ENCODE measurements around the gene WNT7A.
"Not testable (repeated sequence)": the region's sequence is repeated elsewhere in the genome, so short reads cannot be mapped to it uniquely, and the experiment has no call there.

The WNT7A gene

GRCh38 chr3:13879946-13880810 is at the start of gene WNT7A:
Gene WNT7A, minus strand, starts transcription at chr3:13880071. Its CDS starts 255 bp downstream, at chr3:13879816.
- DNase-seq (ENCODE audit: low read depth, low spot score) = no peak

GRCh38 chr3:13928741-13929140 is 48.9 kb upstream of the WNT7A start:
- DNase-seq (ENCODE audit: low read depth, low spot score) = not testable (repeated sequence)

GRCh38 chr3:13927295-13927694 is 47.4 kb upstream of the WNT7A start:
- DNase-seq (ENCODE audit: low read depth, low spot score) = no peak

DNA sequence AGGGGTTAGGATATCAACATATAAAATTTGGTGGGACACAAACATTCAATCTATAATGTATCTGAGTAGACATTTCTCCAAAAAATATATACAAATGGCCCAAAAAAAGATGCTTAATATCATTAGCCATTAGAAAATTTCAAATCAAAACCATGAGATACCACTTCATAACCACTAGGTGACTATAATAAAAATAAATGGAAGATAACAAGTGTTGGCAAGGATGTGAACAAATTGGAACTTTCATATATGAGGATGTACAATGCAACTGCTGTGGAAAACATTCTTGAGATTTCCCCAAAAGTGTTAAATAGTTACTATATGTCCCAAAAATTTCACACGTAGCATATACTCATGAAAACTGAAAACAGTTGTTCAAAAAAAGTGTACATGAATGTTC is 36.5 kb upstream of the WNT7A start:
- DNase-seq (ENCODE audit: low read depth, low spot score) = no peak

DNA sequence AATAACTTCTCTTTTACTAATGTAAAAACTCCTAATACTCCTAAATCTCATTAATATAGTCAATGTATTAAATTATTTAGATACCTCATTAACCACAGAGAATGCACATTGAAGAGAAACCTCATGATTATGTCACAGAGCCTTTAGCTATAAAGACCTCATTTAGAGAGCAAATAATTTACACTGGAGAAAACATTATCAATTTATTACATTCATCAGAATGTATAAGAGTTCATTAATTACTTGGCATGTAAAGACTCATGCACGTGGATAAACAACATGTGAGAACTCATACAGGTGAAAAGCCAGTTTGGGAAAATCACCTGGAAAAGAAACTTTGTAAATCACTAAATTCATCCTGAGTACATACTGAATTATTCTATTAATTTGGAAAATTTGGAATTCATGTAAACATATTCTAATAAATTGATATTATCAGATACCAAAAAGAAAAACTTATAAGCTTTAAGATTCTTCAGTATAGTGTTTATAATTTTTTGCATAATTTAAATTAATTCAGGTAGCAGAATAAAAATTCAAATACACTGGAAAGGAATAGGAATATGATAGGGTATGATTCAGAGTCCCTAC is 22.9 kb upstream of the WNT7A start:
- no peak for DNase-seq (ENCODE audit: low read depth, low spot score)

DNA sequence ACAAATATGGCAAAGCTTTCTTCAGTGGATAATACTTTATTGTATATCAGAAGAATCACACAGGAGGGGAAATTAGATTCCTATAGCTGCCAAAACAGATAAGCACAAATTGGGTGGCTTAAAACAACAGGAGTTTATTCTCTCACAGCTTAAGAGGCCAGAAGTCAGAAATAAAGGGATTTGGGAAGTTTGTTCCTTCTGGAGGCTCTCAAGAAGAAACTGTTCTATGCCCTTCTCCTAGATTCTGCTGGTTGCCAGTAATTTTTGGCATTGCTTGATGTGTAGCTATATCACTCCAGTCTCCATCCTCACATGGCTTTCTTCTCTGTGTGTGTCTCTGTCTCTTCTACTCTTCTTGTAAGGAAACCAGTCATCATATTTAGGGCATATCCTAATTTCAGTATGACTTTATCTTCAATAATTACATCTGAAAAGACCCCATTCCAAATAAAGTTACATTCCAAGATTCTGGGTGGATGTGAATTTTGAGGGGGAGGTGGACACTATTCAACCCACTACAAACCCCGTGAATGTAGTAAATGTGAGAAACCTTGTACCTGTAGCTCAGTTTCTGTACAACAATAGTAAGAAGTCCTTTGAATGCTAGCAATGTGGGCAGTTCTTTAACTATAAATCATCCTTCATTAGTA is 22.2 kb upstream of the WNT7A start:
- no peak for DNase-seq (ENCODE audit: low read depth, low spot score)

DNA sequence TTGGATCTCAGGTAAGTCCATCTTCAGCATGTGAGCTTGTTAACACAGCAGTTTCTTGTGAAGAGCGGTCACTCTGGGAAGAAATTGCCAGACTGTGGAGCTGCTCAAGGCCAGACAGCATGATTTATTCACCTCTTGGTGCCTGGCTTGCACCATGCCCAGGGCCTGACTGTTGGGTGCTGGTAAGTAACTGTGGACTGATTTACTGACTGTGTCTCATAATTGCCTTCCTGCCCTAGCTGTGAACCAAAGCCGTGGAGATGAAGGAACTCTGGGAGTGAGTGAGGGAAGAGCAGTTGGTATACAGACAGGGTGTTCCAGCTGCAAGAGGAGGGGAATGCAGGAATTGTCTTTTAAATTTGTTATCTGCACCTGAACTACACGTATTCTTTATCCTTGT is 18.5 kb upstream of the WNT7A start:
- DNase-seq (ENCODE audit: low read depth, low spot score) = no peak

DNA sequence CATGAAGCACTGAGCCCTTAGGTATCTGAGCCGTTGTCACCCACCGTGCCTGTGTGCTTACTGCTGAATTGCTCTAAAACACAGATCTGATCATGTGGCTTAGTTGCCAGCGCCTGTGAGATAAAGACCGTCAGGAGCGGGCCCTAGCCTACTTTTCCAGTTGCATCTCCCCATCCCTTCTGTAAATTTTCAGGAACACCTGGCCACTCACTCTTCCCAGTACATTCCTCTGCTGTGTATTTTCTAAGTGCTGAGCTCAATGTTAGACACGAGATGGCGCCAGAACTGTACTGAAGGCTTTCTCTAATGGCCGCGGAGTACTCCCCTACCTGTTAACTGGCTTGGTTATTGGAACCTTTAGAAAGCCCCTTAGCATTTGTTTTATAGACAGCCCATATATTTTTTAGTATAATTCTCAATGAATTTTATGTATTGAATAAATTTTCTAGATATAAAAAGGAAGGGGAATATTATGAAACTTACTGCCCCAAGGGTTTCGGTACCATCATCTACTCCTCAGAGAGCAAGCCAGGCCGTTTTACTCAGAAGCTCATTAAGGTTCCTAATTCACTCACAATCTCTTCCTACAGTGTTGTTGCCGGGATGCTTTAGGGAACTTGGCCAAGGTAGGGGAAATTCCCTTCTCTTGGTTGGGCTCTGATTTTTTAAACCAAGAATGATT is 16.7 kb upstream of the WNT7A start:
- no peak for DNase-seq (ENCODE audit: low read depth, low spot score)

- DNase-seq (ENCODE audit: low read depth, low spot score) = no peak
Observed at GRCh38 chr3:13895155-13896105, 15.6 kb upstream of the WNT7A start.

DNA sequence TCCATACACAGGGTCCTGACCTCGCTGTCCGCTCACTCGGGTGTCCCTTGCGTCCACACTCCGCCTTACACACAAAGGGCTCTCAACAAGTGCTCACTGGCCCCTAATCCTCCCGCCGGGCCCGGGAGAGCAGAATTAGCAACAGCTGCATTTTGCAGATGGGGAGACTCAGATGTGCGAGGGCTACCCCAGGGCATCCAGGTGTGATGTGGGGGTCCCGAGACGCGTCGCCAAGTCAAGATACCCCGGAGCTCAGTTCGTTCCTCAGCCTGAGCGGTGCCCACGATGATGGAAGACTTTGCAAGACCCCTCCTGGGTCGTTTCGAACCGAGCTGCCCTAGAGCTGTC is 14.9 kb upstream of the WNT7A start:
- no peak for DNase-seq (ENCODE audit: low read depth, low spot score)

DNA sequence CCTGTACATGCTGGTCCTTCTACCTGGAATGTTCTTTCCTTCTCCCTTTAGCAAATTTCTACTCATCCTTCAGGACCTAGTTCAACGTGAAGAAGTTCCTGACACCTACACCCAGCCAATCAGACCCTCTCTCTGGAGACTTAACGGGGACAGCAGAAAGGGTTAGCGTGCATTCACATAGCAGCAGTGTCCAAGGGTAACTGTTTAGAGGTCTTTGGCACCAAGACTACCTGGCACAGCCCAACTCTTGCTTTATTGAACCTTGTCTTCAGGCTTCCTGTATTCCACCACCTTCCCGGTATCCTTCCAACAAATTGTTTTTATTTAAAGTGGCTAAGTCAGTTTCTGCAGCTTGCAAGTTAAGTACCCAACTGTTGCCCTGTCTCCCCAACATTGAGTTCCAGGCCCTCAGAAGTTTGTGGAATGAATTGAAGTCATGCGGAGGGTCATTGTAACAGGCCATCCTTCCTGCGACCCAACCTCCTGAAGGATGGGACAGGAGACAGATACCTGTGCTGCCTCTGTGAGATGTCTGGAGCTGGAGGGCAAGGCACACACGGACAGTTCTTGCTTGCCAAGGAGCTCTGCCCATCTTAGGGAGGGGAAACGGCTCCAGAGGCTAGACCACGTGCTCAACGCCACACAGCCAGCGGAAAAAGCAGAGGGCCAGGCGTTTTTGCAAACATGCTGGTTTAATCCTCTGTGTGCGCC is 14.4 kb upstream of the WNT7A start:
- no peak for DNase-seq (ENCODE audit: low read depth, low spot score)

DNA sequence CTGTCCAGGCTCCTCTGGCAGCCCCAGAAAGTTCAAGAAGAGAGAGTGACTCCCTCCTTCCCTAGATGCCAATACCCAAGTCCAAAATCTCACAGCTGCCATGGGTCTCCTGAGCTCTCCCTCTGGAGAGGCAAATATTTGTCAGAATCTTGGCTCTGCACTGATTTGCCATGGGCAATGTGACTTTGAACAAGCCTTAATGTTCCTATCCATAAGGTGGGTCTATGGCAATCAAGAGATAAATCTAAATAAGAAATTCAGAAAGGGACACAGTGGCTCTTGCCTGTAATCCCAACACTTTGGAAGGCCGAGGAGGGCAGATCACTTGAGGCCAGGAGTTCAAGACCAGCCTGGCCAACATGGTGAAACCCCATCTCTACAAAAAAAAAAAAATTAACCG is 12.4 kb upstream of the WNT7A start:
- no peak for DNase-seq (ENCODE audit: low read depth, low spot score)

DNA sequence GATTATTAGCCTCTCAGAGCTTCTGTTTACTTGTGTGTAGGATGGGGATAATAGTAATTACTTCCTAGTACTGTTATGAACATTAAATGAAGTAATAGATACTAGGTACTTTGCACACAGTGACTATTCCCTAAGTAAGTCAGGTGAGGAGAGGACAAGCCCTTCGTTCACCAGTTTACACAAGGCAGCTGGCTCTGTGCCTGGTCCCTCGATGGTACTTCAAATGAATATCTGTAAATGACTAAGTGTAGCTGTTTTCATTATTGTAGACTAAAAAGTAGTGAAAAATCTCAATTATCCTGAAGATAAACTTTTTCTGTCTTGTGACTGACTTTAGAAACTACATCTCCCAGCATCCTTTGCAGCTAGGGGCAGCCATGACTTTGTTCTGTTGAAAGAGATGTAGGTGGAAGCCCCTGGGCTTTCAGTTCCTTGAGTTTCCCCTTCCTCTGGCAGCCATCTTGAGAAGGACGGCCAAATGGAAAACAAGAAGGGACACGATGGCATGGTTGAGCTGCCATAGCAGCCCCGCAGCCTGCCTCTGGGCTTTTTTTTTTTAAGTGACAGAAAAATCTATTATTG is 11.7 kb upstream of the WNT7A start:
- DNase-seq (ENCODE audit: low read depth, low spot score) = no peak

- DNase-seq (ENCODE audit: low read depth, low spot score) = no peak
Observed at GRCh38 chr3:13891017-13891392, 11.1 kb upstream of the WNT7A start.

DNA sequence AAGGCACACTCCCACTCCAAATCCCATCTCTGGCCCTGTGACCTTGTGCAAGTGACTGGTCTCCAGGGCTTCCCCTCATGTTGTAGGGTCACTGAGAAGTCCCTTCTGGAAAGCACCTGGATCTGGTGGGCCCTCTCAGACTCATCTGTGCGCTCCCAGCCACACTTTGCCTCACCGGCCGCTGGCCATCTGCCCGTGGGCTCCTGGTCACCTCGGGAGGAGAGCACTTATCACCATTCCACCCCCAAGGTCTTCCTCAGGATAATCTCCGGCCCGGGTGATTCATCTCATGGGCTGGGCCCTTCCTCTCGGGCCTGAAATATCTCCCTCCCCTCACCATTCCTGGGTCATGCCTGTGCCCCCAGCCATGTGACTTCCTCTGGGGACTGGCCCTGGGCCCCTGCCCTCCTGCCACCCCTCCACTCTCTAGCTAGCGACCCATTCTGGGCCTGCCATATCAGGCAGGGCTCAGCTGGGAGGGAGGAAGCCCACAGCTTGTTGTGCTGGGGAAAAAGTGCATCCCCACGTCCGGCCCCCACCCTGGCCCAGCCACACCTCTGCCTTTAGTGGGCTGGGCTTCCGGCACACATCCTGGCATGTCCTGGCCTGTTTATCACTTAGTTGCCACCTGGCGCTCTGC is 10.6 kb upstream of the WNT7A start:
- no peak for DNase-seq (ENCODE audit: low read depth, low spot score)

DNA sequence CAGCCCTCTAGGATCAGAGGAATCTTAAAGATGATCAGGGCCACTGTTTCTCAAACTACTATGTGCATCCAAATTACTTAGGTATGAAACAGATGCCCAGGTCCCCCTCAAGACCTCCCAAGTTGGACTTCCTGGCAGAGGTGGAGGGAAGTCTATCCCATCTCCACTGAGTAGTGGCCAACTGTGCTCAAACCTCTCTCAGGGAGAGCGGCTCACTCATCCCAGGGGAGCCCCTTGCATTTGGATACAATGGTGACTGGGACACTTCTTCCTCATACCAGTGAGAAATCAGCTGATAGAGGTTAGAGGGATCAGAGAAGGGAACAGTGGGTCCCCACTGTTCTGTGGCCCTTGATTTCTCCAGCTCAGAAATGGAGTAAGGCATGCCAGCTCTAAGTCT is 8.7 kb upstream of the WNT7A start:
- DNase-seq (ENCODE audit: low read depth, low spot score) = no peak

GRCh38 chr3:13887495-13888300 is 7.8 kb upstream of the WNT7A start:
- no peak for DNase-seq (ENCODE audit: low read depth, low spot score)

DNA sequence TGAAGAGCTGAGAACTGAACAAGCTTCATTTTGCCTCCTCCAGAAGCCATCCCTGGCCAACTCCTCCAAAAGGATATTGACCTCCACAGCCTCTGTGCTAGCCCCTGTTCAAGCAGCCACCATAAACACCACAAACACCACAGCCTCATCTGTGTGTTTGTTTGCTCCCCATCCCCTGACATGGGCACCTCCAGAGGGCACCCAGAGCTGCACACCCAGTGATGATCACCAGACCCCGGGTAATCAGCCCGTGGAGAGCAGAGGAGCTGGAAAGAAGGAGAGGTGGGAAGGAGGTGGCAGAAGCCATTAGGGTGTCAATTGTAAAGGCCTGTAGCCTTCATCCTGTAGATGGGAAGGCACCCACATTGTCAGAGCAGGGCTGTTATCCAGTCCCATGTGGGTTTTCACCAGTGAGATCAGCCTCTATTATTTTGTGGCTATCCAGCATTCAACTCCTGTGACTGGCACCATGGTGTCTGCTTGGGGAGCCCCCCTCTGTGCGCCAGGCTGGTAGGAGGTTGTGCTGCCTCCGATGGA is 6.8 kb upstream of the WNT7A start:
- DNase-seq (ENCODE audit: low read depth, low spot score) = no peak

GRCh38 chr3:13885704-13886010 is 5.8 kb upstream of the WNT7A start:
- no peak for DNase-seq (ENCODE audit: low read depth, low spot score)
